HCT116 (cell line): ENCODE measurements around the gene IFIH1. TPM values are rescaled to one million over a fixed set of nuclear protein-coding genes. Genes with fewer than 3 reads are reported as not detected.

Experiments used
- ATAC-seq: fragments of 200-7000 bp; cut with Tn5 transposase; 2 replicates; pipeline ENCODE4 v1.9.1; 2020; ENCODE audit warnings: mild to moderate bottlenecking, moderate library complexity
- BruUV-seq: library from RNA; stranded (reverse); fragments of 400-500 nt; replicated peaks from 2 replicates; lab custom pipeline; 2021; lab: Mats Ljungman, UMichigan
- CTCF ChIA-PET: fragments of 300-600 bp; sonication (Branson Sonifier 250); formaldehyde crosslinking; loops from one replicate; lab custom pipeline; 2021; ENCODE audit warnings: antibody characterized with exemption; lab: Charles Lee
- POLR2A ChIA-PET: fragments of 300-600, 350-600 bp; sonication (Branson Sonifier 250); formaldehyde crosslinking; loops from one replicate; lab custom pipeline; 2021; ENCODE audit warnings: antibody characterized with exemption; lab: Charles Lee
- RAD21 ChIA-PET, 2 experiments: fragments of 300-600 bp; sonication (Branson Sonifier 250); formaldehyde crosslinking; loops; one replicate each; lab custom pipeline; 2023; ENCODE audit warnings: low total read pairs in 2 of 2; ENCODE audit not compliant: uncharacterized antibody in 2 of 2, unreplicated experiment in 2 of 2, low non-redundant PET in 1 of 2; lab: Charles Lee
- DNase-seq: peaks from one replicate; pipeline ENCODE4 v3.0.0-alpha.2; 2010; ENCODE audit warnings: low read depth, low spot score
- H2AFZ ChIP-seq: fragments of 200-600 bp; shearing (Covaris generic), sonication (generic); 2 replicates; pipeline ENCODE4 v1.6.1; 2017; ENCODE audit warnings: low read depth, mixed run types, mixed read lengths, antibody characterized with exemption, low read length; ENCODE audit not compliant: poor library complexity, severe bottlenecking
- H3K27ac ChIP-seq: 2 replicates; pipeline ENCODE4 v1.5.1; 2012; ENCODE audit warnings: low read depth, low read length
- H3K27me3 ChIP-seq: fragments of 200-600 bp; sonication (generic); 2 replicates; pipeline ENCODE4 v1.6.1; 2016; ENCODE audit warnings: mixed run types, low read length, mixed read lengths; ENCODE audit not compliant: insufficient read depth
- H3K36me3 ChIP-seq, 2 experiments: fragments of 200-500 bp in 1 of 2; fragments of 200-600 bp in 1 of 2; sonication (Bioruptor generic) in 1 of 2; sonication (generic) in 1 of 2; 2 replicates each; pipeline versions ENCODE4 v1.5.1 to v1.6.1; 2014 to 2016; ENCODE audit warnings: low read length in 2 of 2, inconsistent platforms in 1 of 2, mixed read lengths in 1 of 2, mixed run types in 1 of 2; ENCODE audit not compliant: insufficient read depth in 2 of 2, control insufficient read depth in 1 of 2
- H3K4me1 ChIP-seq, 2 experiments: fragments of 200-600 bp in 1 of 2; sonication (generic) in 1 of 2; 2 replicates each; pipeline versions ENCODE4 v1.5.1 to v1.6.1; 2012 to 2017; ENCODE audit warnings: low read length in 2 of 2, inconsistent platforms in 1 of 2, mild to moderate bottlenecking in 1 of 2, mixed read lengths in 1 of 2, mixed run types in 1 of 2, moderate library complexity in 1 of 2; ENCODE audit not compliant: insufficient read depth in 2 of 2, control insufficient read depth in 1 of 2
- H3K4me2 ChIP-seq: fragments of 200-600 bp; sonication (generic); 2 replicates; pipeline ENCODE4 v1.6.1; 2017; ENCODE audit warnings: mixed run types, low read length, mixed read lengths
- H3K4me3 ChIP-seq, 2 experiments: fragments of 200-600 bp in 1 of 2; sonication (generic) in 1 of 2; replicated peaks in 1 of 2; 2 replicates each; pipeline ENCODE4 v1.5.1; 2011 to 2016; ENCODE audit warnings: low read length in 2 of 2, control low read depth in 1 of 2, low read depth in 1 of 2, mild to moderate bottlenecking in 1 of 2, mixed read lengths in 1 of 2, mixed run types in 1 of 2
- H3K79me2 ChIP-seq: fragments of 200-600 bp; sonication (generic); 2 replicates; pipeline ENCODE4 v1.6.1; 2017; ENCODE audit warnings: mild to moderate bottlenecking, mixed run types, low read length, moderate library complexity, mixed read lengths; ENCODE audit not compliant: insufficient read depth
- H3K9ac ChIP-seq: fragments of 200-600 bp; sonication (generic); 2 replicates; pipeline ENCODE4 v1.6.1; 2016; ENCODE audit warnings: low read length, mixed read lengths
- H3K9me2 ChIP-seq: fragments of 200-600 bp; sonication (generic), shearing (Covaris generic); 2 replicates; pipeline ENCODE4 v1.6.1; 2017; ENCODE audit warnings: mixed run types, mild to moderate bottlenecking, moderate library complexity; ENCODE audit not compliant: insufficient read depth
- H3K9me3 ChIP-seq, 2 experiments: fragments of 200-500 bp in 1 of 2; fragments of 200-600 bp in 1 of 2; sonication (Bioruptor generic) in 1 of 2; sonication (generic) in 1 of 2; 2 replicates each; pipeline ENCODE4 v1.6.1; 2014 to 2017; ENCODE audit warnings: low read length in 2 of 2, mixed read lengths in 2 of 2, inconsistent platforms in 1 of 2, low read depth in 1 of 2, mild to moderate bottlenecking in 1 of 2, mixed run types in 1 of 2, moderate library complexity in 1 of 2; ENCODE audit not compliant: control insufficient read depth in 1 of 2, insufficient read depth in 1 of 2
- H4K20me1 ChIP-seq: fragments of 200-600 bp; sonication (generic), shearing (Covaris generic); 2 replicates; pipeline ENCODE4 v1.6.1; 2017; ENCODE audit warnings: mixed run types, mild to moderate bottlenecking, moderate library complexity; ENCODE audit not compliant: insufficient read depth
- CBX3 ChIP-seq: IDR thresholded peaks from 2 replicates; pipeline ENCODE4 v1.6.1; 2012; ENCODE audit warnings: low read depth
- CEBPB ChIP-seq: IDR thresholded peaks from 2 replicates; pipeline ENCODE4 v1.6.1; 2012; ENCODE audit warnings: low read depth
- EGR1 ChIP-seq: IDR thresholded peaks from 2 replicates; pipeline ENCODE4 v1.6.1; 2012; ENCODE audit warnings: low read depth
- EZH2 ChIP-seq: fragments of 200-600 bp; sonication (generic); IDR thresholded peaks from 2 replicates; pipeline ENCODE4 v1.6.1; 2017; ENCODE audit warnings: antibody characterized with exemption, mixed run types
- EZH2phosphoT487 ChIP-seq: fragments of 200-600 bp; IDR thresholded peaks from 2 replicates; pipeline ENCODE4 v1.6.1; 2018; ENCODE audit warnings: antibody characterized with exemption, borderline replicate concordance
- POLR2AphosphoS5 ChIP-seq: IDR thresholded peaks from 2 replicates; pipeline ENCODE4 v1.6.1; 2011; ENCODE audit warnings: mild to moderate bottlenecking, low read depth, low read length, moderate library complexity
- RAD21 ChIP-seq: IDR thresholded peaks from 2 replicates; pipeline ENCODE4 v1.6.1; 2012; ENCODE audit warnings: low read depth, mild to moderate bottlenecking
- SIN3A ChIP-seq: IDR thresholded peaks from 2 replicates; pipeline ENCODE4 v1.6.1; 2012; ENCODE audit warnings: low read depth
- TCF7L2 ChIP-seq: IDR thresholded peaks from 2 replicates; pipeline ENCODE4 v1.7.0; 2011; ENCODE audit warnings: borderline replicate concordance, inconsistent platforms; ENCODE audit not compliant: insufficient read depth, insufficient read length; ENCODE audit errors: extremely low read depth
- YY1 ChIP-seq: IDR thresholded peaks from 2 replicates; pipeline ENCODE4 v1.6.1; 2011; ENCODE audit warnings: low read length, low read depth, moderate library complexity, mild to moderate bottlenecking; ENCODE audit not compliant: insufficient replicate concordance; ENCODE audit errors: extremely low read depth
- ZFX ChIP-seq: fragments of 450-650 bp; IDR thresholded peaks from 2 replicates; pipeline ENCODE4 v1.6.1; 2017
- intact Hi-C: fragments of 100-400 bp; cut with micrococcal nuclease; formaldehyde crosslinking; loops from 2 replicates; pipeline ENCODE4 v1.10.0; 2022
- total RNA-seq: library from RNA; stranded (reverse); gene quantifications from one replicate; pipeline ENCODE4 v1.2.1, GENCODE V29; 2021; ENCODE audit not compliant: unreplicated experiment
- TF ChIP-seq, protein P1 (sequence below): IDR thresholded peaks from 2 replicates; pipeline ENCODE4 v1.6.1; 2011; ENCODE audit warnings: mild to moderate bottlenecking, low read length, moderate library complexity; ENCODE audit not compliant: insufficient replicate concordance; ENCODE audit errors: extremely low read depth
- TF ChIP-seq, protein P2 (sequence below): IDR thresholded peaks from 2 replicates; pipeline ENCODE4 v1.6.1; 2012
- TF ChIP-seq, protein P3 (sequence below): IDR thresholded peaks from 2 replicates; pipeline ENCODE4 v1.6.1; 2012
- TF ChIP-seq, protein P4 (sequence below), 3 experiments: fragments of 200-600 bp in 1 of 3; sonication (generic) in 1 of 3; IDR thresholded peaks in 2 of 3; conservative IDR thresholded peaks in 1 of 3; 2 replicates each; pipeline ENCODE4 v1.5.1; 2012 to 2017; ENCODE audit warnings: low read depth in 2 of 3, low read length in 2 of 3, antibody characterized with exemption in 1 of 3, borderline replicate concordance in 1 of 3, control low read depth in 1 of 3, mild to moderate bottlenecking in 1 of 3, mixed read lengths in 1 of 3, mixed run types in 1 of 3, moderate library complexity in 1 of 3; ENCODE audit not compliant: insufficient read depth in 1 of 3

Gene IFIH1
- total RNA-seq, 1 experiment from 2014 or later = 7.0 TPM

DNA sequence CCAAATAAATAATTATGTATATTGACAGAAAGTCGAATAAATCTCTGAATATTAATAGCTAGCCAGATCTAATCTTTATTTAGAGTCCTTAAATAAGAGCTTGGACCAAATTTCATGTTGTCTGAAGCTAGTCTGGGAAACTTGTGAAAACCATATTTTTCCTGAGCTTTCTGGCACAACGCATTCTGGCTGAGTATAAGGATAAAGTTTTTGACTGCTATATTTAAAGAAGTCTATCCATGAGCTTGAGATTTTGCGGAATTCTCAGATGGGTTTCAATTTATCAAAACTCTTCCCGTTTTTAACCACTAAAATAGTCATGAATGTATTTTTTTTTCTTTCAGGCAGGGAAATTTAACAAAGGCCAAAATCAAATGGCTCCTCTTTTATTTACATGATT lies 99.1 kb downstream of the IFIH1 start:
- no peaks in the 10 kb centered on the region for H3K36me3 ChIP-seq
- ATAC-seq = no peak

More for the DNA sequence above, 99.1 kb downstream of the IFIH1 start:
- ChIA-PET RAD21 (no interaction called here), POLR2A (no interaction called here), CTCF (interaction anchor here (1.3 to 5.9 kb wide), 6 partner anchors 11 to 81 kb away, joined by 3 to 92 read pairs (median 16); no protein-coding TSS in a partner anchor)
- BruUV-seq = no TSS peak
- TF ChIP-seq, protein P1, sequence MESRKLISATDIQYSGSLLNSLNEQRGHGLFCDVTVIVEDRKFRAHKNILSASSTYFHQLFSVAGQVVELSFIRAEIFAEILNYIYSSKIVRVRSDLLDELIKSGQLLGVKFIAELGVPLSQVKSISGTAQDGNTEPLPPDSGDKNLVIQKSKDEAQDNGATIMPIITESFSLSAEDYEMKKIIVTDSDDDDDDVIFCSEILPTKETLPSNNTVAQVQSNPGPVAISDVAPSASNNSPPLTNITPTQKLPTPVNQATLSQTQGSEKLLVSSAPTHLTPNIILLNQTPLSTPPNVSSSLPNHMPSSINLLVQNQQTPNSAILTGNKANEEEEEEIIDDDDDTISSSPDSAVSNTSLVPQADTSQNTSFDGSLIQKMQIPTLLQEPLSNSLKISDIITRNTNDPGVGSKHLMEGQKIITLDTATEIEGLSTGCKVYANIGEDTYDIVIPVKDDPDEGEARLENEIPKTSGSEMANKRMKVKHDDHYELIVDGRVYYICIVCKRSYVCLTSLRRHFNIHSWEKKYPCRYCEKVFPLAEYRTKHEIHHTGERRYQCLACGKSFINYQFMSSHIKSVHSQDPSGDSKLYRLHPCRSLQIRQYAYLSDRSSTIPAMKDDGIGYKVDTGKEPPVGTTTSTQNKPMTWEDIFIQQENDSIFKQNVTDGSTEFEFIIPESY = no peak
- no peak for TF ChIP-seq YY1
- TF ChIP-seq CEBPB = no peak
- no peak for TF ChIP-seq EZH2
- TF ChIP-seq, protein P2, sequence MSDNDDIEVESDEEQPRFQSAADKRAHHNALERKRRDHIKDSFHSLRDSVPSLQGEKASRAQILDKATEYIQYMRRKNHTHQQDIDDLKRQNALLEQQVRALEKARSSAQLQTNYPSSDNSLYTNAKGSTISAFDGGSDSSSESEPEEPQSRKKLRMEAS = no peak
- no peak for TF ChIP-seq CBX3
- no peak for TF ChIP-seq RAD21
- TF ChIP-seq POLR2AphosphoS5 = no peak
- TF ChIP-seq ZFX = no peak
- TF ChIP-seq TCF7L2 = no peak
- TF ChIP-seq EGR1 = no peak
- TF ChIP-seq EZH2phosphoT487 = no peak
- TF ChIP-seq, protein P3, sequence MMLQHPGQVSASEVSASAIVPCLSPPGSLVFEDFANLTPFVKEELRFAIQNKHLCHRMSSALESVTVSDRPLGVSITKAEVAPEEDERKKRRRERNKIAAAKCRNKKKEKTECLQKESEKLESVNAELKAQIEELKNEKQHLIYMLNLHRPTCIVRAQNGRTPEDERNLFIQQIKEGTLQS = no peak
- TF ChIP-seq SIN3A = no peak
- TF ChIP-seq, protein P4, sequence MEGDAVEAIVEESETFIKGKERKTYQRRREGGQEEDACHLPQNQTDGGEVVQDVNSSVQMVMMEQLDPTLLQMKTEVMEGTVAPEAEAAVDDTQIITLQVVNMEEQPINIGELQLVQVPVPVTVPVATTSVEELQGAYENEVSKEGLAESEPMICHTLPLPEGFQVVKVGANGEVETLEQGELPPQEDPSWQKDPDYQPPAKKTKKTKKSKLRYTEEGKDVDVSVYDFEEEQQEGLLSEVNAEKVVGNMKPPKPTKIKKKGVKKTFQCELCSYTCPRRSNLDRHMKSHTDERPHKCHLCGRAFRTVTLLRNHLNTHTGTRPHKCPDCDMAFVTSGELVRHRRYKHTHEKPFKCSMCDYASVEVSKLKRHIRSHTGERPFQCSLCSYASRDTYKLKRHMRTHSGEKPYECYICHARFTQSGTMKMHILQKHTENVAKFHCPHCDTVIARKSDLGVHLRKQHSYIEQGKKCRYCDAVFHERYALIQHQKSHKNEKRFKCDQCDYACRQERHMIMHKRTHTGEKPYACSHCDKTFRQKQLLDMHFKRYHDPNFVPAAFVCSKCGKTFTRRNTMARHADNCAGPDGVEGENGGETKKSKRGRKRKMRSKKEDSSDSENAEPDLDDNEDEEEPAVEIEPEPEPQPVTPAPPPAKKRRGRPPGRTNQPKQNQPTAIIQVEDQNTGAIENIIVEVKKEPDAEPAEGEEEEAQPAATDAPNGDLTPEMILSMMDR (IDR thresholded peaks at IDR 0.05 in 2 of 3, conservative IDR thresholded peaks at IDR 0.05 in 1 of 3; ENCODE audit: borderline replicate concordance in 1 of 3, insufficient read depth in 1 of 3, low read depth in 2 of 3, low read length in 2 of 3) = no peak
- H3K79me2 ChIP-seq = no peaks in the 10 kb centered on the region
- no peaks in the 10 kb centered on the region for H3K4me1 ChIP-seq
- no peak overlapping the region for H3K27ac ChIP-seq
- intact Hi-C loops = no loop called here
- no peak overlapping the region for H3K9ac ChIP-seq
- H4K20me1 ChIP-seq = no peaks in the 10 kb centered on the region
- no peaks in the 10 kb centered on the region for H3K27me3 ChIP-seq
- H3K9me3 ChIP-seq = no peaks in the 10 kb centered on the region
- no peaks in the 10 kb centered on the region for H3K9me2 ChIP-seq
- no peak for DNase-seq
- H2AFZ ChIP-seq = no peak overlapping the region
- no peak overlapping the region for H3K4me2 ChIP-seq
- no peak overlapping the region for H3K4me3 ChIP-seq
